Measurements from ENCODE around the gene TRAPPC3L. TPM values are rescaled to one million over a fixed set of nuclear protein-coding genes. Genes with fewer than 3 reads are reported as not detected.
A peak's percentile ranks its signal among the peaks of the same experiment; 100 is the strongest.

TRAPPC3L gene
- total and polyA plus RNA-seq, 7 donors = 0.03 to 0.16 (median 0.06) TPM; not detected in 4

- WGBS, 3 donors = 0% methylated on average over 12 of the region's 12 CpGs
- Histone ChIP-seq H3K9me3 (no peaks in the 10 kb centered on the region), H3K4me3 (peak overlapping the region; percentile 87), H3K27ac (peak overlapping the region; percentile 90), H3K27me3 (ENCODE audit: insufficient read depth in 3 of 3, low read length in 2 of 3) (no peaks in the 10 kb centered on the region), H3K4me1 (peaks cover 28% of the 10 kb centered on the region), H3K36me3 (ENCODE audit: insufficient read depth in 1 of 2, low read depth in 1 of 2) (peaks cover 4 to 24% of the 10 kb centered on the region in 2 donors)
- no peak for DNase-seq
- intact Hi-C loops (cut with DNase I) = loop anchor here (2.0 to 5.0 kb wide), 2 partner anchors 96 to 291 kb away; partner anchors contain the start of gene ZUP1 (in 1 of the 2)
- no peak for TF ChIP-seq CTCF (IDR thresholded peaks at IDR 0.05)
- no peak for ATAC-seq
Measured at GRCh38 chr6:116571683-116572000, 26.2 kb upstream of the TRAPPC3L start.

- Histone ChIP-seq H3K4me3 (peak within 1 kb of the TSS; percentile 87), H3K27ac (peak within 1 kb of the TSS; percentile 90), H3K27me3 (ENCODE audit: insufficient read depth in 3 of 3, low read length in 2 of 3) (no peaks in the 10 kb centered on the region), H3K4me1 (peaks cover 28% of the 10 kb centered on the region), H3K9me3 (no peaks in the 10 kb centered on the region), H3K36me3 (ENCODE audit: insufficient read depth in 1 of 2, low read depth in 1 of 2) (peaks cover 0 to 20% of the 10 kb centered on the region in 2 donors)
- ATAC-seq = peak; percentile 94 to 98 (median 97)
- 0 to 1% (median 1%) methylated on average over 49 to 62 of the region's 62 CpGs for WGBS, 3 donors
- intact Hi-C loops (cut with DNase I) = loop anchor here (2.0 to 5.0 kb wide), 2 partner anchors 96 to 290 kb away; partner anchors contain the start of gene ZUP1 (in 1 of the 2)
- peak; percentile 100 for DNase-seq
- no peak for TF ChIP-seq CTCF (IDR thresholded peaks at IDR 0.05)
Measured at GRCh38 chr6:116570856-116571682, 25.6 kb upstream of the TRAPPC3L start, which contains the start of gene RWDD1. TSS of gene RWDD1 (plus strand) at chr6:116571504. CDS start at chr6:116571583, 79 bp downstream.

GRCh38 chr6:116568821-116569755, 23.6 kb upstream of the TRAPPC3L start:
- WGBS, 3 donors = 59 to 66% (median 60%) methylated on average over 7 of the region's 7 CpGs
- ATAC-seq = no peak
- Histone ChIP-seq H3K4me3 (no peak overlapping the region), H3K4me1 (peaks cover 25% of the 10 kb centered on the region), H3K27ac (no peak overlapping the region), H3K27me3 (ENCODE audit: insufficient read depth in 3 of 3, low read length in 2 of 3) (no peaks in the 10 kb centered on the region), H3K9me3 (no peaks in the 10 kb centered on the region), H3K36me3 (ENCODE audit: insufficient read depth in 1 of 2, low read depth in 1 of 2) (peaks cover 0 to 2% of the 10 kb centered on the region in 2 donors)
- intact Hi-C loops (cut with DNase I) = no loop called here
- DNase-seq = no peak
- TF ChIP-seq CTCF (IDR thresholded peaks at IDR 0.05) = no peak

- Histone ChIP-seq H3K27me3 (ENCODE audit: insufficient read depth in 3 of 3, low read length in 2 of 3) (no peaks in the 10 kb centered on the region), H3K9me3 (no peaks in the 10 kb centered on the region), H3K36me3 (ENCODE audit: insufficient read depth in 1 of 2, low read depth in 1 of 2) (no peaks in the 10 kb centered on the region), H3K4me1 (peaks cover 15% of the 10 kb centered on the region), H3K4me3 (no peak overlapping the region), H3K27ac (no peak overlapping the region)
- TF ChIP-seq CTCF (IDR thresholded peaks at IDR 0.05) = no peak
- DNase-seq (no peak), ATAC-seq (no peak)
- intact Hi-C loops (cut with DNase I) = no loop called here
Measured at GRCh38 chr6:116568111-116568510, 22.6 kb upstream of the TRAPPC3L start.
